Stromal cell of bone marrow (primary cell): ENCODE measurements around the gene CSNK1A1L.
"Not testable (repeated sequence)": the region's sequence is repeated elsewhere in the genome, so short reads cannot be mapped to it uniquely, and the experiment has no call there.

Experiments used
- DNase-seq: peaks from one replicate; pipeline ENCODE4 v3.0.0-alpha.2; 2012; ENCODE audit warnings: low read depth

Gene CSNK1A1L

GRCh38 chr13:37058910-37059847 lies 46.3 kb downstream of the CSNK1A1L start, which contains the start of gene SUPT20H:
SUPT20H (minus strand) TSS chr13:37059688; CDS start chr13:37051490, 8,198 bp downstream.
- DNase-seq = peak; percentile 77

GRCh38 chr13:37056228-37056627 lies 49.2 kb downstream of the CSNK1A1L start:
- DNase-seq = not testable (repeated sequence)
